Right hindlimb (tissue), 1 donor: ENCODE results near the gene GNMT.
"Not testable (repeated sequence)": the region's sequence is repeated elsewhere in the genome, so short reads cannot be mapped to it uniquely, and the experiment has no call there.

Source experiments
- DNase-seq: peaks from one replicate; pipeline ENCODE4 v3.0.0-alpha.2; 2018

Gene GNMT

DNA sequence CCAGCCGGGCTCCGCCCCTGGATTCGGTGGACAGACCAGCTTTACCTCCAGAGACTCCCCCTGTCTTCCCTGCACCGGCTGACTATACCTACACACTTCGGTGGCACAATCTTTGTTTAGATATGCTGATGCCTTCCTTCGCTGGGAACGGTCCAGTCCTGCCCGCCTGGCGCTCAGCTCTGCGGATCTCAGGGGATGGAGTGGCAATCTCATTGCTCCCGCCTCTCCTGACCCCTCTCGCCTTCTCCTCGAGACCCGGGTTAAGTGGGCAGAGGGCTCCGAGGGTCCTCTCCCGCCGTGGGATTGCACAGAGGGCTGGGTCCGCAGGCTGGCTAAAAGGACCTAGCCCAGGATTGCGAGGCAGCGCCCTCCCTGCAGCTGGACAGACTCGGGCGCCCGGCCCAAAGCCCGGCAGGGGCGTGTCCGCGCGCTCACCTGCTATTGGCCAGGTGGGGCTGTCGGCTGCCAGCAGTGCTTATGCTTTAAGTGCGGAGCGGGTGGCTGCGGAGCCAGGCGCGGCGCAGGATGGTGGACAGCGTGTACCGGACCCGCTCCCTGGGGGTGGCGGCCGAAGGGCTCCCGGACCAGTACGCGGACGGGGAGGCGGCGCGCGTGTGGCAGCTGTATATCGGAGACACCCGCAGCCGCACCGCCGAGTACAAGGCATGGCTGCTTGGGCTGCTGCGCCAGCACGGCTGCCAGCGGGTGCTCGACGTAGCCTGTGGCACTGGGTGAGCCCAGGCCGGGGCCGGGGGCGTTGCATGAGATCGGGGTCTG, at the start of gene GNMT:
TSS of gene GNMT (plus strand) at position 512 of the 777 bp plus-strand sequence. CDS start at position 526, 14 bp downstream.
- DNase-seq, result peak; percentile 55

DNA sequence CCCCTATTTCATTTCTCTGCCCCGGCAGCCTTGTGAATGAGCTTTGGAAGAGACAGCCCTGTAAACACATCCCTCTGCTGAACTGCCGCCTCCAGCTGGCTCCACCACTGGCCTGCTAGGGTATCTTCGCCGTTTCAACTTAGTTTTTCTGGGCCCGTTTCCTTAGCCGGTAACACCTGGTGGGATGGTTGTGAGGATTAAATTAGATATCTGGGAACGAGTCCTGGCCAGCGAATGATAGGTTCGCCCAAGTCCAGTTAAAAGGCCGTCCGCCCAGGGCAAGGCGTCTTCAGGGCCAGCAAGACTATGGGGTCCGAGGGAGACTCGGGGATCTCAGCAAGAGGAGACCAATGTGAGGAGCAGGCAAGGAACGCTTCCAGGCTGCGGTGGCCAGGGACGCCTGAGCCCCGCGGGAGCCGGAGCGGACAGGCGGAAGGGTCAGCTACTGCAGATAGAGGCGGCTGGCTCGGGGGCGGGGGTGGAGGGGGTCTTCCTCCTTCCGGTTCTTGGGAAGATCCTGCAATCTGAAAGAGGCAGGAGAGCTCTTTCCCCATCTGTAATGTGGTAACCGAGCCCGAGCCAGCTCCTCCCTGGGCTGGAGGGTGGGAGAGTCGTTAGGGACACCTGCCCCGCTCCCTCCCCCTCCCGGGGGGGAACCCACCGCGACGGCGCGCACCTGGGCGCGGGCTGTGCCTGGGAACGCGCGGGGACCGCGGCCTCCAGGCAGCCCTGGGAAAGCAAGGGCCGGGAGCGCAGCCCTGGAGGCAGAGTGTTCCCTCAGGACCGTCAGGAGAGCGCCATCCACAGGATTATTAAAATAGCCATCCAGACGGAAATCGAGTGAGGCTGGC, 49.2 kb upstream of the GNMT start:
- no peak for DNase-seq

DNA sequence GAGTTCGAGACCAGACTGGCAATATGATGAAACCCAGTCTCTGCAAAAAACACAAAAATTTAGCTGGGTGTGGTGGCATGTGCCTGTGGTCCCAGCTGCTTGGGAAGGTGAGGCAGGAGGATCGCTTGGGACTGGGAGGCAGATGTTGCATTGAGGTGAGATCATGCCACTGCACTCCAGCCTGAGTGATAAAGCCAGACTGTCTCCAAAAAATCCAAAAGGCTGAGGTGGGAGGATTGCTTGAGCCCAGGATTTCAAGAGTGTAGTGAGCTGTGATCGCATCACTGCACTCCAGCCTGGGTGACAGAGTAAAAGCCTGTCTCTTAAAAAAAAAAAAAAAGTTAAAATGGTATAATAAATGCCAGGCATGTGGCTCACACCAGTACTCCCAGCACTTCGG, 46.0 kb upstream of the GNMT start:
- DNase-seq, result no peak

DNA sequence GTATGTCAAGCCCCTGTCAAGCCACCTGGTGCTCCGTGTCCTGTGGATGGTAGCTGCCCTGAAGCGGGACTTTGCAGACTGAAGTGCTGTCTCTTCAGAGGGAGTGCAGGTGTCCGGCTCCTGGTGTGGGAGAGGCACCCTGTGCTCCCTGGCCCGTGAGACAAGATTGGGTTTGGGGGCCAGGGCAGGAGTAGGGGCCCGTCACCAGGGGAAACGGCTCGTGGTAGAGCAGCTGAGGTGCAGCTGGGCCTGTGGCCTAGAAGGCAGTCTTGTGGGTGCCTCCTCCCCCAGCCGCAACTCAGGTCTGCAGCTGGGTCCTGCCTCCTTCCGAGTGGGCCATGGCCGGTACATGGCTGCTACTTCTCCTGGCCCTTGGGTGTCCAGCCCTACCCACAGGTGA, 44.8 kb upstream of the GNMT start, which contains the start of gene PTCRA:
TSS of gene PTCRA (plus strand) at position 322 of the 400 bp plus-strand sequence. CDS start at position 339, 17 bp downstream.
- no peak for DNase-seq

DNA sequence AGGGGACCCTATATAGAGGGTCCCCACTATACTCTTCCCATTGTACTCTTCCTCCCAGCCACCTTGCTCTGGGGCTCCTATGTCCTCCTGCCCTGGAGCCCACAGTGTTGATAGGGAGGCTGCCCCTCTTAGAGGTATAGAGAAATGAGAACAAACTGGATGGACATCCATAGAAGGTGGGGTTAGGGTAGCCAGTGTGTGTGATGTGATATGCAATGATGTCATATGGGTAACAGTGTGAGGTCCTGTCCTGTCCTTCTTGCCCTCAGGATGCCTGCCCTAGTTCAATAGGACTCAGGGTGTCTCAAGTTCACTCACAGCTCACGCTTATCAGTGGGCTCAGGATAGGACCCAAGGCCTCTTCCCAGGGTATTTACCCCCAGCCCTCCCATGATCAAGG, 44.3 kb upstream of the GNMT start:
- DNase-seq, result no peak

DNA sequence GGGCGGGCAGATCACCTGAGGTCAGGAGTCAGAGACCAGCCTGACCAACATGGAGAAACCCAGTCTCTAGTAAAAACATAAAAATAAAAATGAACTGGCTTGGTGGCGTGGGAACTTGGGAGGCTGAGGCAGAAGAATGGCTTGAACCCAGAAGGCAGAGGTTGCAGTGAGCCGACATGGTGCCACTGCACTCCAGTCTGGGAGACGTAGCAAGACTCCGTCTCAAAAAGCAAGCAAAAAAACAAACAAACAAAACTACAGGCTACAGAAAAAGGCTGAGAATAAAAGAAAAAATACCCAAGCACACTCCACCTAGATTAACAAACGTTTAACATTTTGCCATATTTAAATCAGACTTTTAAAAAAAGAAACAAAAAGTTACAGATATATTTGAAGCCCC, 38.8 kb upstream of the GNMT start:
- no peak for DNase-seq

DNA sequence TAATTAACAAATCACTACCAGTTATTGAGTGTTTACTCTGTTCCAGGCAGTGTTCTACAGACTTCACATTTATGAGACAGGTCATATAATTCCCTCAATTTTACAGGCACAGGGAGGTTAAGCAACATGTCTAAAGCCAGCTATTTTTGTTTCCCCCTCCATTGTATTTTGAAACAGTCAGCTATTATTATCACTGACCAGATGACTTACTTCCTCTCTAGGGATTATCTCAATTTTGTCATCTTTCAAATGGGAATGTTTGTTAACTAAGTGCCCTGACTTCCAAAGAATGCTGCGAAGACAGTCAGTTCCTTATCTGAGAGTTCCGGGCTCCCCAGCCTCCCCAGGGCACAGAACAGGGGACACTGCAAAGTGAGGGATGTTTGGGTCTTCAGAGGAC, 36.9 kb upstream of the GNMT start:
- DNase-seq, result no peak

DNA sequence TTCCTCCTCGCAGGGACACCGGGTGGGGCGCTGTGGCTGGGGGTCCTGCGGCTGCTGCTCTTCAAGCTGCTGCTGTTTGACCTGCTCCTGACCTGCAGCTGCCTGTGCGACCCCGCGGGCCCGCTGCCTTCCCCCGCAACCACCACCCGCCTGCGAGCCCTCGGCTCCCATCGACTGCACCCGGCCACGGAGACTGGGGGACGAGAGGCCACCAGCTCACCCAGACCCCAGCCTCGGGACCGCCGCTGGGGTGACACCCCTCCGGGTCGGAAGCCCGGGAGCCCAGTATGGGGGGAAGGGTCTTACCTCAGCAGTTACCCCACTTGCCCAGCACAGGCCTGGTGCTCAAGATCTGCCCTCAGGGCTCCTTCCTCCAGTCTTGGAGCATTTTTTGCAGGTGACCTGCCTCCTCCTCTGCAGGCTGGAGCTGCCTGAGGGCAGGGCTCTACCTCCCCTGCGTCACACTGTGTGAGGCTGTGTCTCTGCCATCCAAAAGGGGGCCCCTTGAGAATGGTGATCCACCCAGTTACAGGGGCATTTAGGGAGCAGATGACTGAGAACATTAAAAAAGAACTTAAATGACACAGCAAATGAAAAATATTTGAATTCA, 35.2 kb upstream of the GNMT start:
- DNase-seq, result no peak

DNA sequence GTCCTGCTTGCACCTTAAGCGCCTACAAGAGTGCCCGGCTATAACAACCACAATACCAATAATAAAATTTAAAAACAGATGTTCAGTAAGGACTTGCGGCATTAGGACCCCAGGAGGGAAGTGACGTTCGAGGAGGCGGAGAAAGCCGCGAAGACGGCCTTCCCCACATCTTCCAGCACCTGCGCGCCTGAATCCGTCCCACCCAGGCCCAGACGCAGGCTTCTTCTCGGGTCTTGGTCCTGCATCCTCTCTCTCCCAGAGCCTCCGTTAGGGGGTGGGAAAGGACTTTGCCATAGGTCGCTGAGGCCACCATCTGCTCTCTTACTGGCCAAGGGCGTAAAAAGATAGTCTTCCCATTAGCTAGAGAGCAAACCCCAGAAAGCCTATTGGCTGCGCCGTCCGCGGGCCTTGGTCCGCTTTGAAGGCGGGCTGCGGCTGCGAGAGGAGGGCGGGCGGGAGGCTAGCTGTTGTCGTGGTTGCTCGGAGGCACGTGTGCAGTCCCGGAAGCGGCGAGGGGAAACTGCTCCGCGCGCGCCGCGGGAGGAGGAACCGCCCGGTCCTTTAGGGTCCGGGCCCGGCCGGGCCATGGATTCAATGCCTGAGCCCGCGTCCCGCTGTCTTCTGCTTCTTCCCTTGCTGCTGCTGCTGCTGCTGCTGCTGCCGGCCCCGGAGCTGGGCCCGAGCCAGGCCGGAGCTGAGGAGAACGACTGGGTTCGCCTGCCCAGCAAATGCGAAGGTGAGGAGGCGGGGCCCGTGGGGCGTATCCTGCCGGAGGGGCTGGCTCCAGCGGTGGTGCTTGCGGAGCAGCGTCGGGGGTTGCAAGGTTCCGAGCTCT, 31.4 kb upstream of the GNMT start, which contains the start of gene CNPY3:
TSS of gene CNPY3 (plus strand) at position 495 of the 835 bp plus-strand sequence. CDS start at position 586, 91 bp downstream.
- peak; percentile 98 for DNase-seq

DNA sequence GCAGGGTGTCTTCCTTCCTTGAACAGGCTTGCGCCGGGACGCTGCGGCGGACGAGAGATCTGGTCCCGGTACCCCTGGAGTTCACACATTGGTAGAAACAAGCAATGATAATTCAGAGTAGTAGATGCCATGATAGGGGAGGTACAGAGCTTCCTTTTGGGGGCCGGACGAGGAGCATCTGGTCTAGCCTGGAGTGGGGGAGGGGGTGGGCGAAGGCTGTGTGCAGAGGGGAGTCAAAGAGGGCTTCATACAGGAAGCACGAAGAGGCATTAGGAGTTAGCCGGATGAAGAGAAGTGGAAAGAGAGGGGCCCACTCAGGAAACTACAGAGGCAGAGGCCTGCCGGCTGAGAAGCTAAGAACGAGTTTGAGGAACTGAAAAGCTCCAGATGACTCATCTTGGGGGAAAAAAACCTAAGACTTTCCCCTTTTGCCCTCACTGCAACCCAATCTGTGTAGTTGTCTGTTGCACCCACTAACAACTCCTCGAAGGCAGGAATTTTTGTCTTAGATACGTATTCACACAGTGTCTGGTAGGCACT, 30.7 kb upstream of the GNMT start:
- DNase-seq, result peak; percentile 78

DNA sequence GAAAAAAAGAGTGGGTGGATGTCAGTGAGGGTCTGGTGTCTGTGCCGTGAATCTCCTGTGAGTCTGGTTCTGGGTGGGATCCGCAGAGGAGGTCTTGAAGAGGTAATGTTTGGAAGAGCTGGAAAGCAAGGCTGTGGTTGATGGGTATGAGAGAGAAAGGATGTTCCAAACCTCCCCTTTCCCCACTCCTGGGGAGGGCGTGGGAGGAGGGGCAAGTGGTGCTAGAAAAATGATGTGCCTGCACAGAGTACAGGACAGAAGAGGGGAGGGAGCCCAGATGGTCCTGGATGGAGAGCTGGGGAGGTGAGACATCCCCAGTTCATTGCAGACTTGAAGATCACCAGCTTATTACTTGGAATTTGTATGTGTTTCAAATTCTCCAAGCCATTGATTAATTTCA, 28.1 kb upstream of the GNMT start:
- no peak for DNase-seq

DNA sequence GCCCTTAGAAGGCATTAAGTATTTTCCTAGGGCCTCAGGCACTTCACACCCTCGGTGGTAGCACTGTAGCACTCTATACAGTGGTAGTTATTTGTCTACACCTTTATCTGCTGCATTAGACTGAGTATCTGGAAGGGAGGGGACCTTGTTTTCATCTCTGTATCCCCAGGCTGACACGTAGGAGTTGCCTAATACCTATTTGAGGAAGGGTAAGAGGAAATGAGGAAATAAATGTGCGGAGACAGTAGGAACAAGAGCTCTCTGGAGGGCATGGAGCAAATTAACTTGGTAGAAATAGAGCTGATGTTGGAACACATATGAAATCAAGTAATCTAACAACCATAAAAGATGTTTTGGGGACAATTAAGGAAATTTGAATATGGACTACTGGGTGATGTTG, 27.3 kb upstream of the GNMT start:
- no peak for DNase-seq

DNA sequence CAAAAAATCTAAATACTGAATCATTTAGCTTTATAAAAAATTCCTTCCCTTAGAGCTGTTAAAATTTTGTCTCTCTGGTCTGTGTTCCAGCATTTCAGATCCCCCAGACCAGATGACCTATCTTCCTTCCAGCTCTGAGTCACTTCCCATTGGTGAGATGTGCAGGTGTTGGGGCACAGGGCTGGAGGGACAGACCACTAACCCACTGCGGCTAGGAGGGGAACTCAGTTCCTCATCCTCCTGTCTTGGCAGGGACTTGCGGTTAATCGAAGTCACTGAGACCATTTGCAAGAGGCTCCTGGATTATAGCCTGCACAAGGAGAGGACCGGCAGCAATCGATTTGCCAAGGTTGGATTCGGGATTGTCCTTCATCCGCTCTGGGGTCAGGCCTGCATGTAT, 25.2 kb upstream of the GNMT start:
- no peak for DNase-seq

DNA sequence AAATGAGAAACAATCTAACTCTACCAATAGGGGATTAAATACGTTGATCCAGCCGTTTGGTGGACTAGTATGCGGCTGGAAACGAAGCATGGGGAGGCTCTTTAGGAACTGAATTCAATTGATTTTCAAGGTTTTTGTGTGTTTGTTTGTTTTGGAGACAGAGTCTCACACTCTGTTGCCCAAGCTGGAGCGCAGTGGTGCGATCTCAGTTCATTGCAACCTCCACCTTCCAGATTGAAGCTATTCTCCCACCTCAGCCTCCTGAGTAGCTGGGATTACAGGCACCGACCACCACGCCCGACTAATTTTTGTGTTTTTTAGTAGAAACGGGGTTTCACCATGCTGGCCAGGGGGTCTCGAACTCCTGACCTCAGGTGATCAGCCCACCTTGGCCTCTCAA, 24.2 kb upstream of the GNMT start:
- DNase-seq, result no peak

DNA sequence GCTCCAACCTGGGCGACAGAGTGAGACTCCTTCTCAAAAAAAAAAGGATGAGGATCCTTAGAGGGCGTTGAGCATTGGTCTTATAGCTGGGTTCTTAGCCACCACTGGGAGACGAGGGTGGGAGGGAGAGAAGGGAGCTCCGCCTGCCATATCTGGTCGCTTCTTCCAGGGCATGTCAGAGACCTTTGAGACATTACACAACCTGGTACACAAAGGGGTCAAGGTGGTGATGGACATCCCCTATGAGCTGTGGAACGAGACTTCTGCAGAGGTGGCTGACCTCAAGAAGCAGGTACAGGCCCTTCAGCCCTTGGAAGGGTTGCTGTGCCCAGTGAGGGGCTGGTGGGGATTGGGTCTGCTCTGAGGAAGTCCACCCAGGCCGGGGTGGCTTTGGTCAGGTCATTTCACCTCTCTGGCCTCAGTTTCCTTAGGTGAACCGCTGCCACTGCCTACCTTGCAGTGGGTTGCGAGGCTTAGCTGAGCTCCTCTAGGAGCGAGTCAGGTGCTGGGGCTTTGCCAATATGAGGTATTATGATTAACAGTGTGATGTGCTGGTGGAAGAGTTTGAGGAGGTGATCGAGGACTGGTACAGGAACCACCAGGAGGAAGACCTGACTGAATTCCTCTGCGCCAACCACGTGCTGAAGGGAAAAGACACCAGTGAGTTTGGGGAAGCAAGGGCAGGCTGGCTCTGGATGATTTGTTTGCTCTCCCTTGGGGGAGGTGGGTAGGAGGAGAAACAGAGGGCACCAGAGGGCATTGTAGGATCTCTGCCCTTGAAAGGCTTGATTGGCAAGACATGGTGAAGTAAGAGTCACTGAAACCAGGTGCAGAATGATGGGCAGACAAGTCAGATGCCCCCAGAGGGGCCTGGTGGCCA, 22.8 kb upstream of the GNMT start:
- no peak for DNase-seq

DNA sequence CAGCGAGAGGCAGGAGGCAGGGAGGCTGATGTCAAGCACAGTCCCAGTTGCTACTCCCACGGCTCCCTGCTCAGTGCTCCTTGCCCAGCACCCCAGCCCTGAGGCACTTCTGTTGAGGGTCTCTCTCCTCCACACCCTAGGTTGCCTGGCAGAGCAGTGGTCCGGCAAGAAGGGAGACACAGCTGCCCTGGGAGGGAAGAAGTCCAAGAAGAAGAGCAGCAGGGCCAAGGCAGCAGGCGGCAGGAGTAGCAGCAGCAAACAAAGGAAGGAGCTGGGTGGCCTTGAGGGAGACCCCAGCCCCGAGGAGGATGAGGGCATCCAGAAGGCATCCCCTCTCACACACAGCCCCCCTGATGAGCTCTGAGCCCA, 22.1 kb upstream of the GNMT start:
- no peak for DNase-seq

DNA sequence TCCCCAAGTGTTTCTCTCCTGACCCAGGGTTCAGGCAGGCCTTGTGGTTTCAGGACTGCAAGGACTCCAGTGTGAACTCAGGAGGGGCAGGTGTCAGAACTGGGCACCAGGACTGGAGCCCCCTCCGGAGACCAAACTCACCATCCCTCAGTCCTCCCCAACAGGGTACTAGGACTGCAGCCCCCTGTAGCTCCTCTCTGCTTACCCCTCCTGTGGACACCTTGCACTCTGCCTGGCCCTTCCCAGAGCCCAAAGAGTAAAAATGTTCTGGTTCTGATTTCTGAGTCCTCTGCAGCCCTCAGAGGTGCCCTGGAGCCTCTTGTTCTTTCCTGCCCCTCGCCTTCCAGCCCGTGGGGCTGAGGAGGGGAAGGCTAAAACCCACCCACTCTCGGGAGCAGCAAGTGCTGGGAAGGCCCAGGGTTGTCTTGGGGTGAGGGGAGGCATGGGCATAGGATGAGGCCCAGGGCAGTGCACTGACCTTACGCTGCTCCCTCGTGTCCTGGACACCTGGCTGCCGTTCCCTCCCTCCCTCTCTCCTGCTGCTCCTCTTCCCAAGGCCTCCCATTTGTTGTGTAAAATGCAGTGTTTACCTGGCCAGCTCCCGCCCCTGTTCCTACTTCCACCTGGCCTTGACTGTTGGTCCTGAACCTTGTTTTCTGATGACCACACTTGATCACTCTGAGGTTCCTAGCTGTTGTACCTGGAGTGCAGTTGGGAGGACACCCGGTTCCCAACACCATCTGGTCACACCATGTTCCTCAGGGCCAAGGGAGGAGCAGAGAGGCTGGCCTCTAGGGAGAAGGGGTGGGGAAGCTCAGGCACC, 21.4 kb upstream of the GNMT start:
- DNase-seq, result no peak

DNA sequence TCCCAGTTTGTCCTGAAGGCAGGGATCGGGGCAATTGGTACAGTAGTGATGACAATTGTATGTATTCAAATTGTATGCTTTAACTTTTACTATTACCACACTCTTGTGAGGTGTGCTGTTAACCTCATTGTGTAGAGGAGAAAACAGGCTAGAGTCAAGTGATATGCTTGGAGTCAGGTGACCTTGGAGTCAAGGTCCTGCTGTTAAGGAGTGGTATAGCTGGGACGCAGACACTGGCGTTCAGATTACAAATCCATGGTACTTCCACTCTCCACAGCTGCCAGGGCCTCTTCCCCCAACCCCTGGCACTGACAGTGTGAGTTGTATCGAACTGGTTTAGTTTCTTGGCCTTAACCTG, 20.8 kb upstream of the GNMT start:
- no peak for DNase-seq

DNA sequence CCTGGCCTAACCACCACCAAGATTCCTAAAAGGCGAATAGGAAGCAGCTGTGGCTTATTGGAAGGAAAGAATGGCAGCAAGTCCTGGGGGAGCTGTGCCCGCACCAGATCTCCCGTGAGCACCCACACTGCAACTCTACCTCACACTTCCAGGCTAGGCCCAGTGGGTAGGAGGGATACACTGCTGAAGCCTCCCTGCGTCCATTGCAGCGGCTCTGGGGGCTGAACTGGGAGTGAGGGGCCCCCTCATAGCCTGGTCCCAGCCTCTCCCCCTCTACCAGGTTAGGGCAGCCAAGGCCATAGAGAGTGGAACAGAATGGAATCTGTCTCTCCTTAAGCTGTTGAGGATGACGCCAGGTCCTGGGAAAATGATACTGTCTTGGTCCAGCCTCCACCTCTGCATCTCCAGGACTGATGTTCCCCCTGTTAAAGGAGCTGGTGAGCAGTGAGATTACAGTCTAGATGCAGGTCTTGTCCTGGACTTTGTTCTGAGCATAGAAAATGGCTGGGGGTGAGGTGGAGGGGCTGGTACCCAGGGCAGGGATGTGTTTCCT, 20.0 kb upstream of the GNMT start:
- no peak for DNase-seq

DNA sequence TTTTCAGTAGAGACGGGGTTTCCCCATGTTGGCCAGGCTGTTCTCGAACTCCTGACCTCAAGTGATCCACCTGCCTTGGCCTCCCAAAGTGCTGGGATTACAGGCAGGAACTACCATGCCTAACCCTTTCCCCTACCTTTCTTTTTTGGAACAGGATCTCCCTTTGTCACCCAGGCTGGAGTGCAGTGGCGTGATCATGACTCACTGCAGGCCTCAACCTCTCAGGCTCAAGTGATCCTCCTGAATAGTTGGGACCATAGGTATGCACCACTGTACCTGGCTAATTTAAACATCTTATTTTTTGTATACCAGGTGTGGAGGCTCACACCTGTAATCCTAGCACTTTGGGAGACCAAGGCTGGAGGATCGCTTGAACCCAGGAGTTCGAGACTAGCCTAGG, 19.2 kb upstream of the GNMT start:
- not testable (repeated sequence) for DNase-seq
